Effector memory CD8-positive, alpha-beta T cell (primary cell): ENCODE measurements around the gene AGPAT3.

Source experiments
- ATAC-seq: fragments of 150-1000 bp; cut with Tn5 transposase; replicated peaks from 2 replicates; pipeline ENCODE4 v1.10.0; 2021; ENCODE audit warnings: mild to moderate bottlenecking, moderate library complexity
- DNase-seq, 3 experiments: peaks; one replicate each; pipeline ENCODE4 v3.0.0; 2021
- H3K27ac Mint-ChIP-seq, 2 donors: one replicate each; pipeline ENCODE4 v1.8.0; 2022; ENCODE audit warnings: mild to moderate bottlenecking in 2 of 2, mixed read lengths in 2 of 2, moderate library complexity in 2 of 2
- H3K27me3 Mint-ChIP-seq, 2 donors: one replicate each; pipeline ENCODE4 v1.8.0; 2022; ENCODE audit warnings: mixed read lengths in 2 of 2
- H3K36me3 Mint-ChIP-seq: one replicate; pipeline ENCODE4 v1.8.0; 2022; ENCODE audit warnings: mild to moderate bottlenecking, moderate library complexity, mixed read lengths; ENCODE audit not compliant: insufficient read depth
- H3K4me1 Mint-ChIP-seq, 2 donors: one replicate each; pipeline ENCODE4 v1.8.0; 2022; ENCODE audit warnings: low read depth in 2 of 2, mixed read lengths in 2 of 2
- H3K4me3 Mint-ChIP-seq, 2 donors: one replicate each; pipeline ENCODE4 v1.8.0; 2022; ENCODE audit warnings: mild to moderate bottlenecking in 2 of 2, mixed read lengths in 2 of 2, moderate library complexity in 2 of 2
- H3K9me3 Mint-ChIP-seq, 2 donors: one replicate each; pipeline ENCODE4 v1.8.0; 2022; ENCODE audit warnings: mixed read lengths in 2 of 2

The AGPAT3 gene

DNA sequence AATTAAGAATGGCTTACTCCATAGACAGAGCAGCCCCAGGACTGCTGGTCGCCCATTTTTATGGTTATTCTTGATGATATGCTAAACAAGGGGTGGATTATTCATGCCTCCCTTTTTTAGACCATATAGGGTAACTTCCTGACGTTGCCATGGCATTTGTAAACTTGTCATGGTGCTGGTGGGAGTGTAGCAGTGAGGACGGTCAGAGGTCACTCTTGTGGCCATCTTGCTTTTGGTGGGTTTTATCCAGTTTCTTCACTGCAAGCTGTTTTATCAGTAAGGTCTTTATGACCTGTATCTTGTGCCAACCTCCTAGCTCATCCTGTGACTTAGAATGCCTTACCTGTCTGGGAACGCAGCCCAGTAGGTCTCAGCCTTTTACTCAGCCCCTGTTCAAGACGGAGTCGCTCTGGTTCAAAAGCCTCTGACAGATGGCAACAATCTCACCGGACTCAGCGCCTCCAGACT is 5.2 kb upstream of the AGPAT3 start:
- no peak for ATAC-seq
- H3K36me3 Mint-ChIP-seq, result peaks cover 2% of the 10 kb centered on the region
- H3K4me1 Mint-ChIP-seq, result peaks cover 0 to 2% of the 10 kb centered on the region in 2 donors
- H3K9me3 Mint-ChIP-seq, result no peaks in the 10 kb centered on the region
- H3K4me3 Mint-ChIP-seq, result no peak overlapping the region
- no peak for DNase-seq
- no peak overlapping the region for H3K27ac Mint-ChIP-seq
- H3K27me3 Mint-ChIP-seq, result peaks cover 15 to 27% of the 10 kb centered on the region in 2 donors

DNA sequence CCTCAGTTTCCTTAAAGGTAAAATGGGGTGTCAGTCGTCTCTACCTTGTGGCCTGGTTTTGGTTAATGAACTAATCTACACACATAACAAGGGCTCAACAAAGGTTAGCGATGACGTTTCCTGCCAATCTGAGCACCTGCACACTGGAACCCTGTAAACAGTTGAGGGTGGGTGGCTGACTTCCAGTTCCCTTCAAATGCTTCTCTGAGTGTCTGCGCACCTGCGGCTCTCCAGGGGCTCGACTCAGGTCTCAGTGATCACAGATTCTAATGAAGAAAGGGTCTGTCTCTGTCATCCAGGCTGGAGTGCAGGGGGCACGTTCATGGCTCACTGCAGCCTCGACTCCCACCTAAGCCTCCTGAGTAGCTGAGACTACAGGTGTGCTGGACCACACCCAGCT is 3.3 kb upstream of the AGPAT3 start:
- Mint-ChIP-seq H3K9me3 (no peaks in the 10 kb centered on the region), H3K4me3 (no peak overlapping the region), H3K27me3 (peaks cover 0 to 10% of the 10 kb centered on the region in 2 donors), H3K27ac (no peak overlapping the region), H3K36me3 (peaks cover 12% of the 10 kb centered on the region), H3K4me1 (peaks cover 3 to 7% of the 10 kb centered on the region in 2 donors)
- ATAC-seq (no peak), DNase-seq (no peak)

DNA sequence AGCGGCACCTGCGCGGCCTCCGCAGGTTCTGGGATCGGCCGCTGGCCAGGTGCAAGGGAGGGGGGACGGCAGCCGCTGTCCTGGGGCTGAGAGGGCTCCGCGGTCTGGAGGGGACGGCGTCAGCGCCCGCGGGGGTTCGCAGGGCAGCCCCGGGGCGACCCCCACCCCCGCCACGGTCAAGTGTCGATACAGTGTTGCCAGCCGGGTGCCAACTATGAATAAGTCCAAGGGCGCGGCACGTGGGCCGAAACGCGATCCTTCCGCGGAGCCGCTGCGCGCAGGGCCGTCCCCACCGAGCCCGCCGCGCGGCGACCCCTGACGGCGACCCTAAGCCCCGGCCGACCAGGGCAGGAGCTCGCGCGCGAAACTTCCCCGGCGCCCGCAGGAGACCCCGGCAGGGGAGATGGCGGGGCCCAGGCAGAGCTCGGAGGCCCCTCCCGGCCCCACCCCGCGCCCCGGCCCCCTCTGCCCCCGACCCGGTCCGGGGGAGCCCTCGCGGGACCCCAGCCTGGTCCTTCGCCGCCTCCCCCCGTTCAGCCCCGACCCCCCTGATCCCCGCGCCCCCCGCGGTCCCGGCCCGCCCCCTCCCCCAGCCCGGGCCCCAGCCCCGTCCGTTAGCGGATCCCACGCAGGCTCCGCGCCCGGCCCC is 586 bp upstream of the AGPAT3 start:
- peak in 2 of 3 experiments; percentile 13 to 19 for DNase-seq
- peaks cover 25 to 32% of the 10 kb centered on the region in 2 donors for H3K4me1 Mint-ChIP-seq
- peak overlapping the region; percentile 75 to 76 for H3K4me3 Mint-ChIP-seq
- no peak for ATAC-seq
- H3K9me3 Mint-ChIP-seq, result no peaks in the 10 kb centered on the region
- H3K27ac Mint-ChIP-seq, result no peak overlapping the region
- H3K27me3 Mint-ChIP-seq, result no peaks in the 10 kb centered on the region
- H3K36me3 Mint-ChIP-seq, result peaks cover 17% of the 10 kb centered on the region

DNA sequence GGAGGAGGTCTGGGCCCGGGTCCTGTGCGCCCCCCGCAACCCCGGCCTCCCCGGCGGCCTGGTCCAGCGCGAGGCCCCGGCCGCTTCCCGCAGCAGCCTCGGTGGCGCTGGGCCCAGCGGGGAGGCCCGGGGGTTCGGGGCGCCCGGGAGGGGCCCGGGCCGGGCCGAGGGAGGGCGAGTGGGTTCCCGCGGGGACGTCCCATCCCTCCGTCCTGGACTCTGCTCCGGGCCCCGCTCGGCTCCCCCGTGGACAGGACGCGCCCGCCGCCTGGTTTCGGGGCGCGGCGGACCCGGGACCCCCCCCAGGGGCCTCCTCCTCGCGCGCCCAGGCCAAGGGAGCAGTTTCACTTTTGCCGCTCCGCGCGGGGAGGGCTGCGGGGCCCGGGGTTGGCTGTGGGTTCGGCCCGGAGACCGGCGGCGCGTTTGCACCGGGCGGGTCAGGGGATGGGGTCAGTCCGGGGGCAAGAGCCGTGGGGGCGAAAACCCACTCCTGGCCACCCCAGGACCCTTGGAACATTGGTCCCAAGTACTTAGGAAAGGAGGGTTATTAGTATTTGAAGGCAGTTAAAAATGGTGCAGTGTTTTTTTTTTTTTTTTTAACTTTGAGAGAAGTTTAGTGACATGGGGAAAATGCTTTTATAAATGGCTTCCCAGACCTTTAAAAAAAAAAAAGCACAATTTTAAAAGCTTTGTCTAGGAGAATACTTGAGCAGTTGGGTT is 677 bp downstream of the AGPAT3 start:
- Mint-ChIP-seq H3K27ac (peak overlapping the region; percentile 91 to 92), H3K27me3 (no peaks in the 10 kb centered on the region), H3K4me3 (peak overlapping the region; percentile 83 to 92), H3K36me3 (peaks cover 18% of the 10 kb centered on the region), H3K4me1 (peaks cover 25 to 33% of the 10 kb centered on the region in 2 donors), H3K9me3 (no peaks in the 10 kb centered on the region)
- peak; percentile 52 for ATAC-seq
- DNase-seq, result peak; percentile 49 to 63 (median 51)

DNA sequence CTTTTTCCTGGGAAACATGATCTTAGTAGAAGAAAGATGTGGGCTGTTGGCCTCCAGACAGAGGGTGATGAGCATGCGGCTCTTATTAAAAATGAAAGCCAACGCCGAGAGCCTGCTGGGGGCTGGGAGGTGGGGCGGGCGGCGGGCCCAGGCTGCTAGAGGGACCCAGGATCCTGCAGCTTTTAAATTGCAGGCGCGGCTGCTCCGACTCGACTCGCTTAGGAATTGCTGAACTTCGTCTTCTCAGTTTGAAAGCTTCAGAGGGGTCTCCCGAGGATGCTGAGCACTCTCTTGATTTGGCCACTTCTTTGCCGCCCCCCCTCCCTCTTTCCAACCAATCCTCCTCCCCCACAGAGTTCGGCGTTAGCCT is 1.2 kb downstream of the AGPAT3 start:
- Mint-ChIP-seq H3K27ac (peak overlapping the region; percentile 91 to 92), H3K27me3 (no peaks in the 10 kb centered on the region), H3K4me1 (peaks cover 30 to 38% of the 10 kb centered on the region in 2 donors), H3K36me3 (peaks cover 21% of the 10 kb centered on the region), H3K4me3 (peak overlapping the region; percentile 83 to 92), H3K9me3 (no peaks in the 10 kb centered on the region)
- DNase-seq (peak in 2 of 3 experiments; percentile 26 to 27), ATAC-seq (peak; percentile 43)

DNA sequence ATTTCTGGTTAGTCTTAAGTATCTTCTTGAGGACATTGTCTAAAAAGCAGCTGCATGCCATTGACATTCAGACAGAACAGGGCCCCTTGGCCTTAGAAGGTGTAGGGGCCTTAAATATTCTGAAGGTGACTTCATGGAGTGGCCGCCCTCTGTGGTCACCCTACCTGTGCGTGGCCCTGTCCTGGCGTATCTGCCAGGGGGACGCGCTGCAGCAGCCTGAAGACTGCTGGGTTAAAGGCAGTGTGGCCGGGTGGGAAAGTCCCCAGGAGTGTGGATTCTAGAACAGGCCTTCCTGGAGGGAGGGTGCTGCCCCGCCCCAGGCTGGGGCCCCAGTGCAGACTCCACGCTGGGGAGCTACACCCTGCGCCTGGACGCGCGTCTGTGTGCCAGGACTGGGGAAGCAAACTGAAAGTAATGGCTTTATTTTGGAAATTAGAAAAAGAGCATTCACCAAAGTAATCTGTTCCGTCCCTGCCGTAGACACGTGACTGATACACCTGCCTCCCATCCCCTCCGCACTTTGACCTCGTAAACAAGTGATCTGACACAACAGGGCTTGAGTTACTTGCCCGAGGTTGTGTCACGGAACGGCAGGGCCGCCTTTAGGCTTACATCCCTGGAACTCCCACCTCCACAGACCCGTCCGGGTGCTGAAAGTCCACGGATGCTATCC is 1.8 kb downstream of the AGPAT3 start:
- H3K4me3 Mint-ChIP-seq, result peak overlapping the region; percentile 83 to 92
- DNase-seq (peak; percentile 31 to 48 (median 34)), ATAC-seq (peak; percentile 75)
- peaks cover 21% of the 10 kb centered on the region for H3K36me3 Mint-ChIP-seq
- no peaks in the 10 kb centered on the region for H3K27me3 Mint-ChIP-seq
- H3K27ac Mint-ChIP-seq, result peak overlapping the region; percentile 91 to 92
- H3K9me3 Mint-ChIP-seq, result no peaks in the 10 kb centered on the region
- H3K4me1 Mint-ChIP-seq, result peaks cover 33 to 40% of the 10 kb centered on the region in 2 donors

DNA sequence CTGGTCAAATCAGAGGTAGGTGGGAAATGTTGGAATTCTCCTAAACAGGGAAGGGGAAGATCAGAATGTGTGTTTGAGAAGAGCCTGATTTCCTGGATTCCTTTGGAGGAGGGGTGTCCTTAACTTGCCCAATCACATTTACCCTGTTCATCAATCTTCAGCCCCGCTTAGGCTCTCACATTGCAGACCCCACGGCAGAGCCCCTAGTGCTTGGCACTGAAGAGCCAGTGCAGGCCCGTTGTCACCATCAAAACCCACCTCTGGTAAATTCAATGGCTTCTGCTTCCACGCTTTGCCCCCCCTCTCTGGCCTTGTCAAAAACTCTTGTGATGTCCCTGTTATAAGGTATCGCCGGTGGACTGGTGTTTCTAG is 2.3 kb downstream of the AGPAT3 start:
- Mint-ChIP-seq H3K4me1 (peaks cover 36 to 45% of the 10 kb centered on the region in 2 donors), H3K27ac (peak overlapping the region; percentile 91 to 92), H3K27me3 (no peaks in the 10 kb centered on the region), H3K9me3 (no peaks in the 10 kb centered on the region), H3K36me3 (peaks cover 21% of the 10 kb centered on the region), H3K4me3 (peak overlapping the region; percentile 83 to 92)
- ATAC-seq, result no peak
- no peak for DNase-seq

DNA sequence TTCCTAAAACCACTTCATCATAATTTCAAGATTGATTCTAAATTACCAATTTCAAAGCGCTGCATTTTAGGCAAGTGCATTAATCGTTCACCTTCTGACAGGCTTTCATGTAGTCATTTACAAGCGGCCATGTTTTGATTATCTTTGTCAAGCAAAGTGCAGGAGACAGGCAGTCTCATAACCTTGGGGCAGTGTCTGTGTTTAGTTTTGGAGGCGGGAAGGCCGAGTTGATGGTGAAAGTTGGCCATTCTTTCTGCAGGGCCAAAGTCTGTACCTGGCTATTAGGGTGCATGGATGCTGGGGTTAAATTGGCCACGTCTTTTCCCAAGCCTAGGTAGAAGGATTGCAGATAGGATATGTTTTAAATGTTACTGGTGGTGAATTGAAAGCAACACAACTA is 2.9 kb downstream of the AGPAT3 start:
- Mint-ChIP-seq H3K4me1 (peaks cover 41 to 51% of the 10 kb centered on the region in 2 donors), H3K27ac (peak overlapping the region; percentile 91 to 92), H3K36me3 (peaks cover 27% of the 10 kb centered on the region), H3K4me3 (peak overlapping the region; percentile 83 to 92), H3K27me3 (no peaks in the 10 kb centered on the region), H3K9me3 (no peaks in the 10 kb centered on the region)
- ATAC-seq (no peak), DNase-seq (no peak)

DNA sequence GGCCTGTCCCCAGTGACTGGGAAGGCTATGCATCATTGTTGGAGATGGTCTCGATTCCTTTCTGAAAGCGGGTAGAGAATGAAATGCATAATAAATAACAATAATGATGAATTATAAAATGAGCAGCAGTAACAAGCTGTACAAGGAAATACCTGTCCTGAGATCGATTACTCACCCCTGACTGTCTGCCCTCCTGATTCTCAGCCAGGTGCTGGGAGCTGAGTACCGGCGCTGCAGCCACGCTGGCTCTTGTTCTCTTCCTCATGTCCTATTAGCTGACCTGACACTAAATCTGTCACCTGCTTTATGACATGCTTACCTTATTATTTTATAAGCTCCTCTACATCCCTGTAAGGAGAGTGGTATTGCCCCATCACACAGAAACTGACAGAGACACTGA is 3.4 kb downstream of the AGPAT3 start:
- DNase-seq (no peak), ATAC-seq (no peak)
- Mint-ChIP-seq H3K4me1 (peaks cover 43 to 53% of the 10 kb centered on the region in 2 donors), H3K9me3 (no peaks in the 10 kb centered on the region), H3K4me3 (peak overlapping the region in 1 of 2 donors; percentile 83), H3K27me3 (no peaks in the 10 kb centered on the region), H3K27ac (peak overlapping the region; percentile 91 to 92), H3K36me3 (peaks cover 32% of the 10 kb centered on the region)

DNA sequence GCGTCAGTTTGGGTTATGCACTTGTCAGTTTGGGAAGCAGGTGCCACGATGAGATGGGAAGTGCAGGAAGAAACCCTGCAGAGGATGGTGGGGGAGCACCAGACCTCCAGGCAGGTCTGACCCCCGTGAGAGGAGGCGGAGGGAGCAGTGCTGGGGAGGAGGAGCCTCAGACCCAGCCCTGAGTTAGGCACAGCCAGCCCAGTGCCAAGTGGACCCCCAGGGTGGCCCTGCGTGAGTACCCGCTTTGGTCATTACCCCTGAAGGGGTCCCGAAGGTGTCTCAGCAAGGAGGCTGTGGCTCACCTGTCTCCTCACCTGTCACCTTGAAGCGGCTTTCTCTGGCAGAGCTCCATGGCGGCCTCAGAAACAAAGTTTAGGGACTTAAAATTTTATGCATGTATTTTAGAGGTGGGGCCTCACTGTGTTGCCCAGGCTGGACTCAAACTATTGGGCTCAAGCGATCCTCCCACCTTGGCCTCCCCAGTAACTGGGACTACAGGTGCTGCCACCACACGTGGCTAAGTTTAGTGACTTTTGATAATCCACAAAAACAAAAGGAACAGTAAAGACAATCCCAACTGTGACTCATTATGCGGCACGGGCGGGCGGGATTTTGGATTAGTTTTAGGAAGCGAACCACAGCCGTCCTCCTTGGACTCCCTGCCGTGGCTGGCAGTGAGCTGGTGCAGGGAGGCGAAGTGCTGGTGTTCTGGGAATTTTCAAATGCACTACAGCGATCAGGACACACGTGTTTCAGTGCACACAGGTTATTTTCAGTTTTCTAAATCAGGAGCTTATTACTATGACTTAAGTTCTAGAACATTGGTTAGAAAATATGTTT is 4.7 kb downstream of the AGPAT3 start:
- Mint-ChIP-seq H3K36me3 (peaks cover 42% of the 10 kb centered on the region), H3K4me1 (peaks cover 48 to 64% of the 10 kb centered on the region in 2 donors), H3K27ac (no peak overlapping the region), H3K9me3 (no peaks in the 10 kb centered on the region), H3K27me3 (no peaks in the 10 kb centered on the region), H3K4me3 (no peak overlapping the region)
- ATAC-seq (no peak), DNase-seq (no peak)

DNA sequence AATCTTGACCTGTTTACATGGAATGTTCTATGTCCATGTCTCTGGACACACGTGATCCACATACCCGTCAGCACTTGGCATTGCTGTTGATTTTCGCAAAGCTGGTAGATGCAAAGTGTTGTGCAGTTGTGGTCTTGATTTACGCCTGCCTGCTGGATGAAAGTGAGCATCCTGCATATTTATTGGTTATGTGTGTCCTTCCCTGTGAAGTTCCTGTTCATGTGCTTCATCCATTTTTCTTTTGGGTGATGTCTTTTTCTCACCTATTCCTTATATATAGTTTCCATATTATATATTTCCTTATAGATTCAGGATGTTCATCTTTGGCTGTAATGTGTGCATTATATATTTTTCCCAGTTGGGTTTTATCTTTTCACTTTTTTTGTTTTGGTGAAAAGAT is 6.5 kb downstream of the AGPAT3 start:
- Mint-ChIP-seq H3K27me3 (no peaks in the 10 kb centered on the region), H3K27ac (no peak overlapping the region), H3K4me3 (no peak overlapping the region), H3K4me1 (peaks cover 47 to 67% of the 10 kb centered on the region in 2 donors), H3K36me3 (peaks cover 40% of the 10 kb centered on the region), H3K9me3 (no peaks in the 10 kb centered on the region)
- ATAC-seq (no peak), DNase-seq (no peak)

DNA sequence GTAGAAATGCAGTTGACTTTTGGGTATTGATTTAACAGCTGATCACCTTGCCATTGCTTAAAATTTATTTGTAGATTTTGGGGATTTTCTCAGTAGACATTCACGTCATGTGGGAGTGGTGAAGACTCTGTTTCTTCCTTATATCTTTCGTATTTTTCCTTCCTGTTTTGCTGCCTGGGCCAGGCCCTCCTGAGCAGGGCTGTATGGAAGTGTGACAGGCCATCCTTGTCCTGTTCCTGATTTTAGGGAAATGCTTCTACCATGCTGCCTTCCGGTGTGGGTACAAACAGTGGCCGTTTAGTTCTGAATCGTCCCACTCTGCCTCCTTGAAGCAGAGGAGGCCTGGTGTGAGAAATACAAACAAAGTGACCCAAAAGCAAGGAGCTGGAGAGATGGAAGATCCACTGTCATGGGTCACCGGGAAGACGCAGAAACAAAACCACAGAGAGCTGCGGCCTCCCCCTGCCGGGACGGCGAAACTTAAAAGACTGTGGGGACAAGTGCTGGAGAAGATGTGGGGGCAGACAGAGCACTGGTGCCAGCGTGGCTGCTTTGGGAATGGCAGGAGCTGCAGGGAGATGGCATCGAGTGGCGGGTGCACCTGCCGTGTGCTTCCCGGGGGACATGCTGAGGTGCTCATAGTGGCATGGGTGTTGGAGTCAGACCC is 7.6 kb downstream of the AGPAT3 start:
- H3K27me3 Mint-ChIP-seq, result no peaks in the 10 kb centered on the region
- peaks cover 30% of the 10 kb centered on the region for H3K36me3 Mint-ChIP-seq
- peaks cover 35 to 55% of the 10 kb centered on the region in 2 donors for H3K4me1 Mint-ChIP-seq
- no peak overlapping the region for H3K4me3 Mint-ChIP-seq
- no peaks in the 10 kb centered on the region for H3K9me3 Mint-ChIP-seq
- no peak for ATAC-seq
- H3K27ac Mint-ChIP-seq, result peak overlapping the region in 1 of 2 donors; percentile 72
- DNase-seq, result no peak
